ENCODE measurements around the gene DHRS13. TPM values are rescaled to one million over a fixed set of nuclear protein-coding genes. Genes with fewer than 3 reads are reported as not detected.

The DHRS13 gene
- total and polyA plus RNA-seq, 2 donors (not counting 1 experiment from before 2014, with no cell fraction given), result 11.9 to 28.1 TPM

GRCh38 chr17:28908640-28909167 is 5.8 kb upstream of the DHRS13 start:
- Histone ChIP-seq H3K27ac (ENCODE audit: low read length in 2 of 2) (no peak overlapping the region), H3K36me3 (replicated peaks in 1 of 2; ENCODE audit: control extremely low read depth in 1 of 2, control insufficient read depth in 1 of 2, extremely low read depth in 1 of 2, insufficient read depth in 2 of 2, low read length in 1 of 2) (peaks cover 6 to 80% of the 10 kb centered on the region in 2 experiments), H3K4me2 (replicated peaks; ENCODE audit: low read depth, low read length, poor library complexity, severe bottlenecking) (no peak overlapping the region), H3K9ac (ENCODE audit: low read length) (no peak overlapping the region), H2AFZ (ENCODE audit: insufficient read depth, low read depth, low read length, poor library complexity, severe bottlenecking) (no peak overlapping the region), H3K4me1 (ENCODE audit: control insufficient read depth in 2 of 2, insufficient read depth in 2 of 2, low read length in 2 of 2) (no peaks in the 10 kb centered on the region), H3K9me3 (ENCODE audit: control extremely low read depth in 1 of 3, control insufficient read depth in 2 of 3, insufficient read depth in 1 of 3, low read length in 2 of 3) (no peaks in the 10 kb centered on the region), H3K79me2 (ENCODE audit: control insufficient read depth, insufficient read depth, low read length) (peaks cover 3% of the 10 kb centered on the region), H3K4me3 (ENCODE audit: control extremely low read depth in 1 of 5, extremely low read depth in 1 of 5, insufficient read depth in 1 of 5, low read depth in 2 of 5, low read length in 4 of 5) (no peak overlapping the region), H3K27me3 (replicated peaks in 1 of 4; ENCODE audit: control extremely low read depth in 1 of 4, control insufficient read depth in 3 of 4, insufficient read depth in 4 of 4, low read length in 3 of 4) (no peaks in the 10 kb centered on the region), H4K20me1 (ENCODE audit: control insufficient read depth, insufficient read depth, low read length, poor library complexity, severe bottlenecking) (peaks cover 15% of the 10 kb centered on the region)
- POLR2A ChIA-PET, result interaction anchor here (0.5 to 1.0 kb wide), 2 partner anchors 41 to 250 kb away, joined by 3 to 6 read pairs; no protein-coding TSS in a partner anchor
- Mint-ChIP-seq H3K9me3 (ENCODE audit: insufficient read depth) (no peaks in the 10 kb centered on the region), H3K27ac (no peak overlapping the region), H3K4me1 (no peaks in the 10 kb centered on the region), H3K27me3 (no peaks in the 10 kb centered on the region), H3K4me3 (no peak overlapping the region)
- DNase-seq (no peak), ATAC-seq (ENCODE audit: low read depth) (no peak)
- intact Hi-C loops (cut with micrococcal nuclease), result no loop called here
- CTCF ChIA-PET, result interaction anchor here (0.6 to 8.9 kb wide), 9 partner anchors 8 to 182 kb away, joined by 3 to 91 read pairs (median 6); partner anchors contain the start of genes FLOT2 and TLCD1
- TF ChIP-seq CTCF (IDR thresholded peaks at IDR 0.05) (no peak), EZH2 (IDR thresholded peaks at IDR 0.05; ENCODE audit: borderline replicate concordance, insufficient read depth, low read depth, low read length, poor library complexity, severe bottlenecking) (no peak)
- WGBS (ENCODE audit: insufficient coverage), result 92% methylated on average over 2 of the region's 6 CpGs

GRCh38 chr17:28907709-28908475 is 5.0 kb upstream of the DHRS13 start:
- ChIA-PET POLR2A (interaction anchor here (1.0 kb wide), 1 partner anchor 42 kb away, joined by 3 read pairs; no protein-coding TSS in a partner anchor), CTCF (interaction anchor here (1.3 to 8.9 kb wide), 5 partner anchors 9 to 181 kb away, joined by 3 to 91 read pairs (median 8); partner anchors contain the start of genes FLOT2 and TLCD1)
- H3K4me1 ChIP-seq (ENCODE audit: control insufficient read depth in 2 of 2, insufficient read depth in 2 of 2, low read length in 2 of 2), result peaks cover 0 to 4% of the 10 kb centered on the region in 2 donors
- no peaks in the 10 kb centered on the region for H3K9me3 Mint-ChIP-seq (ENCODE audit: insufficient read depth)
- TF ChIP-seq CTCF (IDR thresholded peaks at IDR 0.05), result no peak
- no peak for TF ChIP-seq EZH2 (IDR thresholded peaks at IDR 0.05; ENCODE audit: borderline replicate concordance, insufficient read depth, low read depth, low read length, poor library complexity, severe bottlenecking)
- no peak overlapping the region for H3K4me3 Mint-ChIP-seq
- no peaks in the 10 kb centered on the region for H3K9me3 ChIP-seq (ENCODE audit: control extremely low read depth in 1 of 3, control insufficient read depth in 2 of 3, insufficient read depth in 1 of 3, low read length in 2 of 3)
- no peak for ATAC-seq (ENCODE audit: low read depth)
- peaks cover 5 to 72% of the 10 kb centered on the region in 2 experiments for H3K36me3 ChIP-seq (replicated peaks in 1 of 2; ENCODE audit: control extremely low read depth in 1 of 2, control insufficient read depth in 1 of 2, extremely low read depth in 1 of 2, insufficient read depth in 2 of 2, low read length in 1 of 2)
- H2AFZ ChIP-seq (ENCODE audit: insufficient read depth, low read depth, low read length, poor library complexity, severe bottlenecking), result no peak overlapping the region
- H3K79me2 ChIP-seq (ENCODE audit: control insufficient read depth, insufficient read depth, low read length), result peaks cover 2% of the 10 kb centered on the region
- no peaks in the 10 kb centered on the region for H3K27me3 ChIP-seq (replicated peaks in 1 of 4; ENCODE audit: control extremely low read depth in 1 of 4, control insufficient read depth in 3 of 4, insufficient read depth in 4 of 4, low read length in 3 of 4)
- peaks cover 15% of the 10 kb centered on the region for H4K20me1 ChIP-seq (ENCODE audit: control insufficient read depth, insufficient read depth, low read length, poor library complexity, severe bottlenecking)
- no peaks in the 10 kb centered on the region for H3K27me3 Mint-ChIP-seq
- intact Hi-C loops (cut with micrococcal nuclease), result no loop called here
- WGBS (ENCODE audit: insufficient coverage), result no CpG with 5 or more reads among the region's 3 CpGs
- H3K4me1 Mint-ChIP-seq, result peaks cover 4% of the 10 kb centered on the region
- no peak overlapping the region for H3K9ac ChIP-seq (ENCODE audit: low read length)
- DNase-seq, result no peak
- no peak overlapping the region for H3K4me3 ChIP-seq (ENCODE audit: control extremely low read depth in 1 of 5, extremely low read depth in 1 of 5, insufficient read depth in 1 of 5, low read depth in 2 of 5, low read length in 4 of 5)
- no peak overlapping the region for H3K27ac ChIP-seq (ENCODE audit: low read length in 2 of 2)
- peak overlapping the region; percentile 32 for H3K27ac Mint-ChIP-seq
- no peak overlapping the region for H3K4me2 ChIP-seq (replicated peaks; ENCODE audit: low read depth, low read length, poor library complexity, severe bottlenecking)
